Measurements from ENCODE around the gene NENF.

Gene NENF

DNA sequence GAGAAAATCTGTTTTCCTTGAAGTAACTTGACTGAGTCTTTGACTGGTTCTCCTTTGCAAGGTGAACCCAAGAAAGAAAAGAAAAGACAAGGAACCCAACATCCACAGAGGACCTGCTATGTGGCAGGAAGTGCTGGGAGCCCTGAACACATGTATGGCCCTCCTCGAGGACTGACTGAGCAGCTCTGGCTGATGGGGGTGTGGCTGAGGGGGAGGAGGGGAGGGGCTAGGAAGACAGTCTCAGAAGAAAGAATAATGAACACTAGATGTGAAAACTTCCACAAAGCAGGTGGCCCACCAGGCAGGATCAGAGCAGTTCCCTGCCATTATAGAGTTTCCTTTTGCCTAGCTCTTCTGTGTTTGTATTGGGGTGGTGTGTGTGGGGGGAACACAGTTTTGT lies 26.1 kb downstream of the NENF start (continued):
- TF ChIP-seq ZFP30 (CRISPR knock-in tag; IDR thresholded peaks at IDR 0.05) = no peak

DNA sequence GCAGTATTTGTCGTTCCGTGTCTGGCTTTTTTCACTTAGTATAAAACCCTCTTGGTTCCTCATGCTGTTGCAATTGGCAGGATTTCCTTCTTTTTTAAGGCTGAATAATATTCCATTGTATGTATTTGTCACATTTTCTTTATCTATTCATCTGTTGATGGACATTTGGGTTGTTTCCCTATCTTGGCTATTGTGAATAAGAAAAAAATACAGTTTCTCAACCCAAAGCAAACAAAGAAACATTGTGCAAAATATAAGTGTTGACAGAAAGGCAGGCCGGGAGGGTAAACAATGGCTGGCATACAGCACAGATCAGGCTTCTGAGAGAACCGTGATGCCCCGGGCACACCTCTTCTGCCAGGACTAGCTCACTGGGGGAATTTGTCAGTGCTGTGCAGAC lies 26.9 kb downstream of the NENF start:
- no peak for TF ChIP-seq ZNF70 (CRISPR knock-in tag; IDR thresholded peaks at IDR 0.05)
- TF ChIP-seq, protein P1, sequence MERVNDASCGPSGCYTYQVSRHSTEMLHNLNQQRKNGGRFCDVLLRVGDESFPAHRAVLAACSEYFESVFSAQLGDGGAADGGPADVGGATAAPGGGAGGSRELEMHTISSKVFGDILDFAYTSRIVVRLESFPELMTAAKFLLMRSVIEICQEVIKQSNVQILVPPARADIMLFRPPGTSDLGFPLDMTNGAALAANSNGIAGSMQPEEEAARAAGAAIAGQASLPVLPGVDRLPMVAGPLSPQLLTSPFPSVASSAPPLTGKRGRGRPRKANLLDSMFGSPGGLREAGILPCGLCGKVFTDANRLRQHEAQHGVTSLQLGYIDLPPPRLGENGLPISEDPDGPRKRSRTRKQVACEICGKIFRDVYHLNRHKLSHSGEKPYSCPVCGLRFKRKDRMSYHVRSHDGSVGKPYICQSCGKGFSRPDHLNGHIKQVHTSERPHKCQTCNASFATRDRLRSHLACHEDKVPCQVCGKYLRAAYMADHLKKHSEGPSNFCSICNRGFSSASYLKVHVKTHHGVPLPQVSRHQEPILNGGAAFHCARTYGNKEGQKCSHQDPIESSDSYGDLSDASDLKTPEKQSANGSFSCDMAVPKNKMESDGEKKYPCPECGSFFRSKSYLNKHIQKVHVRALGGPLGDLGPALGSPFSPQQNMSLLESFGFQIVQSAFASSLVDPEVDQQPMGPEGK (CRISPR knock-in tag; IDR thresholded peaks at IDR 0.05; ENCODE audit: borderline replicate concordance) = no peak
- TF ChIP-seq ZC3H10 (CRISPR knock-in tag; IDR thresholded peaks at IDR 0.05) = no peak
- TF ChIP-seq, protein P2, sequence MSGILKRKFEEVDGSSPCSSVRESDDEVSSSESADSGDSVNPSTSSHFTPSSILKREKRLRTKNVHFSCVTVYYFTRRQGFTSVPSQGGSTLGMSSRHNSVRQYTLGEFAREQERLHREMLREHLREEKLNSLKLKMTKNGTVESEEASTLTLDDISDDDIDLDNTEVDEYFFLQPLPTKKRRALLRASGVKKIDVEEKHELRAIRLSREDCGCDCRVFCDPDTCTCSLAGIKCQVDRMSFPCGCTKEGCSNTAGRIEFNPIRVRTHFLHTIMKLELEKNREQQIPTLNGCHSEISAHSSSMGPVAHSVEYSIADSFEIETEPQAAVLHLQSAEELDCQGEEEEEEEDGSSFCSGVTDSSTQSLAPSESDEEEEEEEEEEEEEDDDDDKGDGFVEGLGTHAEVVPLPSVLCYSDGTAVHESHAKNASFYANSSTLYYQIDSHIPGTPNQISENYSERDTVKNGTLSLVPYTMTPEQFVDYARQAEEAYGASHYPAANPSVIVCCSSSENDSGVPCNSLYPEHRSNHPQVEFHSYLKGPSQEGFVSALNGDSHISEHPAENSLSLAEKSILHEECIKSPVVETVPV (CRISPR knock-in tag; IDR thresholded peaks at IDR 0.05) = no peak
- no peak for TF ChIP-seq OSR1 (CRISPR knock-in tag; IDR thresholded peaks at IDR 0.05)
- TF ChIP-seq TOX (CRISPR knock-in tag; IDR thresholded peaks at IDR 0.05; ENCODE audit: borderline replicate concordance) = no peak
- TF ChIP-seq ZNF565 (CRISPR knock-in tag; conservative IDR thresholded peaks at IDR 0.05; ENCODE audit: low read depth) = no peak
- no peak for TF ChIP-seq RARB (CRISPR knock-in tag; IDR thresholded peaks at IDR 0.05)
- TF ChIP-seq ARNTL (CRISPR knock-in tag; IDR thresholded peaks at IDR 0.05; ENCODE audit: borderline replicate concordance, low read depth) = no peak
- no peak for TF ChIP-seq PPARA (CRISPR knock-in tag; IDR thresholded peaks at IDR 0.05; ENCODE audit: borderline replicate concordance)
- TF ChIP-seq GLIS3 (CRISPR knock-in tag; IDR thresholded peaks at IDR 0.05) = no peak
- TF ChIP-seq ZFP3 (CRISPR knock-in tag; IDR thresholded peaks at IDR 0.05) = no peak
- TF ChIP-seq TCF4 (CRISPR knock-in tag; IDR thresholded peaks at IDR 0.05; ENCODE audit: borderline replicate concordance) = no peak
- TF ChIP-seq ISL1 (CRISPR knock-in tag; IDR thresholded peaks at IDR 0.05) = no peak

DNA sequence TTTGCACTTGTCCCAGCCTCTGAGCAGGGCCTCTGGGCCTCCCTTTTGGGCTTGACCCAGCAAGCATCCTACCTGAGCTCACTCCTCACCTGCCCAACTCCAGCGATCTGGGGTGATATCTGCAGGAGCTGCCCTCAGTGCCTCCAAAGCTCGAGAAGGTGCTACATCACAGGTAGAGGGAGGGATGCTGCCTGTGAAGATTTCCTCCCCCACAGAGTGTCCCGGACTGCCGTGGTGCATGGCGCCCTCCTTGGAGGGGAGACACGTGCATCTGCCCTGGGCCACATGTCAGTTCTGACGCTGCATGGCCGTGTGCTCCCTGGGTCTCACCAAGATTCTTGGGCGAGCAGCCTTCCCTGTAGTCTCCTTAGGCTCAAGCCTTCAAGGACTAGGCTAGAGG lies 27.7 kb downstream of the NENF start:
- no peak for TF ChIP-seq RARB (CRISPR knock-in tag; IDR thresholded peaks at IDR 0.05)
- TF ChIP-seq ZFP30 (CRISPR knock-in tag; IDR thresholded peaks at IDR 0.05) = no peak
- TF ChIP-seq, protein P3, sequence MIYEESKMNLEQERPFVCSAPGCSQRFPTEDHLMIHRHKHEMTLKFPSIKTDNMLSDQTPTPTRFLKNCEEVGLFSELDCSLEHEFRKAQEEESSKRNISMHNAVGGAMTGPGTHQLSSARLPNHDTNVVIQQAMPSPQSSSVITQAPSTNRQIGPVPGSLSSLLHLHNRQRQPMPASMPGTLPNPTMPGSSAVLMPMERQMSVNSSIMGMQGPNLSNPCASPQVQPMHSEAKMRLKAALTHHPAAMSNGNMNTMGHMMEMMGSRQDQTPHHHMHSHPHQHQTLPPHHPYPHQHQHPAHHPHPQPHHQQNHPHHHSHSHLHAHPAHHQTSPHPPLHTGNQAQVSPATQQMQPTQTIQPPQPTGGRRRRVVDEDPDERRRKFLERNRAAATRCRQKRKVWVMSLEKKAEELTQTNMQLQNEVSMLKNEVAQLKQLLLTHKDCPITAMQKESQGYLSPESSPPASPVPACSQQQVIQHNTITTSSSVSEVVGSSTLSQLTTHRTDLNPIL (CRISPR knock-in tag; IDR thresholded peaks at IDR 0.05; ENCODE audit: low read depth) = no peak
- no peak for TF ChIP-seq ZC3H10 (CRISPR knock-in tag; IDR thresholded peaks at IDR 0.05)
- no peak for TF ChIP-seq ZNF70 (CRISPR knock-in tag; IDR thresholded peaks at IDR 0.05)
- TF ChIP-seq GLIS3 (CRISPR knock-in tag; IDR thresholded peaks at IDR 0.05) = no peak
- ATAC-seq = no peak

More for the DNA sequence above, 26.9 kb downstream of the NENF start:
- no peak for ATAC-seq

DNA sequence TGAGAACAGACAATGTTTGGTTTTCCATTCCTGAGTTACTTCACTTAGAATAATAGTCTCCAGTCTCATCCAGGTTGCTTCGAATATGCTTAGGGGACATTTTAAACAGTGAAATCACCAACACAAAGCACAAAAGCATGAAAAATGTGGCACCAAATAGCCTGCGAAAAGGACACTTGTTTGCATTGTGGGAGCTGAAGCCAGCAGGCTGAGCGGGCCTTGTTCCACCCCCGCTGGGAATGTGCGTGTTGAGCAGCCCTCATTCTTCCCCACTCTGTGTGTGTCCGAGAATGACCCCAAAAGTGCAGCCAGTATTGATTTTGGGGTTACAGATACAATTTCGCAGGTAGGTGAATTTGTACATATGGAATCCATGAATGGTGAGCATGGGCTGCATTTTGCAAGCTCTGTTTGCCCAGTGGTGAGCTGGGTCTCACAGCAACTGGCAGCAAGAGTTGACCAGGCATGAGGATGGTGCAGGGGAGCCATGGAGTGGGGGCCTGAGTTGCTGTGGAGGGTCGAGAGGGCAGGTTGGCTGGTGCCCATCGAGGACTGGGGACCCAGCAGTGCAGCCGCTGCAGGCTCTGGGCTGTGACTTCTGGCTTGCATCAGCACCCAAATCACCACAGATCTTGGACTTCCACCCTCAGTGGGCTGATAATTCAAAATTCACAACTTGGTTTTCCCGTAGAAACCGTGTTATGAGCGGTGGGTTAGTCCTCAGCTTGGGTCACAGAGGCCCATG lies 29.4 kb downstream of the NENF start:
- no peak for ATAC-seq
- TF ChIP-seq BACH2 (CRISPR knock-in tag; IDR thresholded peaks at IDR 0.05; ENCODE audit: borderline replicate concordance) (no peak), PPARA (CRISPR knock-in tag; IDR thresholded peaks at IDR 0.05; ENCODE audit: borderline replicate concordance) (no peak), ZNF565 (CRISPR knock-in tag; conservative IDR thresholded peaks at IDR 0.05; ENCODE audit: low read depth) (no peak)
- TF ChIP-seq, protein P2 (CRISPR knock-in tag; IDR thresholded peaks at IDR 0.05) = no peak

DNA sequence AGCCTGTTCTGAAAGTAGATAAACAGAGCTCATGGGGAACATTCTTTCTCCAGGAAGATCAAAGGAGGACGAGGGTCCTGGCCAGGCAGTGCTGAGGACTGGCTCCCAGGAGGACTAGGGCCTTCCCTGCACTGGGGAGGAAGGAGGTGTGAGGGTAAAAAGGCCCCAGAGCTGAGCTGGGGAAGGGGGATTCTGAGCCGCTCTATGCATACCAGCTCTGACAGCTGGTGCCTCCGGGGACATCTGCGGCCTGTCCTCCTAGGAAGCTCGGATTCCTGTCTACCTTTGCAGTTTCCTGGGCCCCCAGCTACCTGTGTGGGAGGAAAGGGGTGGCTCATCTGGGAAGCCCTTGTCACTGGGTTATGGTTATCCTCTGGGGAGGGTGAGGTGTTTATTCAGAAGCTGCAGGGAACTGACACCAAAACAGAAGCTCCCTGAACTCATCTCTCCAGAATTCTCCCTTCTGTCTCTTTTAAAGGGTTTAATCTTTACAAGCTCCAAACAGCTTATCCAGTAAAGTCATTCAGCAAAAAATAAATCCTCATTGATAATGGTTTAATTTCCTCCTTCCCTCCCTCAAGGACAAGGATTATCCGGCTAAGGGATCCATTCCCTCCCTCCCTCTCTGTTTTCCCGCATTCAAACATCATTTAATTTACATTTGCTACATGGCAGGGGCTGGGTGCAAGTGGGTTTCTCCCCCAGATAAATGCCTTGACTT lies 31.0 kb downstream of the NENF start:
- ATAC-seq = no peak
- TF ChIP-seq ZFP30 (CRISPR knock-in tag; IDR thresholded peaks at IDR 0.05) (no peak), PPARA (CRISPR knock-in tag; IDR thresholded peaks at IDR 0.05; ENCODE audit: borderline replicate concordance) (no peak), TOX (CRISPR knock-in tag; IDR thresholded peaks at IDR 0.05; ENCODE audit: borderline replicate concordance) (no peak), GLIS3 (CRISPR knock-in tag; IDR thresholded peaks at IDR 0.05) (no peak), ZC3H10 (CRISPR knock-in tag; IDR thresholded peaks at IDR 0.05) (no peak), ZNF8 (CRISPR knock-in tag; IDR thresholded peaks at IDR 0.05) (no peak), ZFP3 (CRISPR knock-in tag; IDR thresholded peaks at IDR 0.05) (no peak), TCF4 (CRISPR knock-in tag; IDR thresholded peaks at IDR 0.05; ENCODE audit: borderline replicate concordance) (no peak), RARB (CRISPR knock-in tag; IDR thresholded peaks at IDR 0.05) (no peak), ARNTL (CRISPR knock-in tag; IDR thresholded peaks at IDR 0.05; ENCODE audit: borderline replicate concordance, low read depth) (no peak)
- TF ChIP-seq, protein P2 (CRISPR knock-in tag; IDR thresholded peaks at IDR 0.05) = no peak
- TF ChIP-seq, protein P4, sequence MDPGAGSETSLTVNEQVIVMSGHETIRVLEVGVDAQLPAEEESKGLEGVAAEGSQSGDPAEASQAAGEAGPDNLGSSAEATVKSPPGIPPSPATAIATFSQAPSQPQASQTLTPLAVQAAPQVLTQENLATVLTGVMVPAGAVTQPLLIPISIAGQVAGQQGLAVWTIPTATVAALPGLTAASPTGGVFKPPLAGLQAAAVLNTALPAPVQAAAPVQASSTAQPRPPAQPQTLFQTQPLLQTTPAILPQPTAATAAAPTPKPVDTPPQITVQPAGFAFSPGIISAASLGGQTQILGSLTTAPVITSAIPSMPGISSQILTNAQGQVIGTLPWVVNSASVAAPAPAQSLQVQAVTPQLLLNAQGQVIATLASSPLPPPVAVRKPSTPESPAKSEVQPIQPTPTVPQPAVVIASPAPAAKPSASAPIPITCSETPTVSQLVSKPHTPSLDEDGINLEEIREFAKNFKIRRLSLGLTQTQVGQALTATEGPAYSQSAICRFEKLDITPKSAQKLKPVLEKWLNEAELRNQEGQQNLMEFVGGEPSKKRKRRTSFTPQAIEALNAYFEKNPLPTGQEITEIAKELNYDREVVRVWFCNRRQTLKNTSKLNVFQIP (CRISPR knock-in tag; IDR thresholded peaks at IDR 0.05; ENCODE audit: borderline replicate concordance, low read depth) = no peak
- TF ChIP-seq, protein P1 (CRISPR knock-in tag; IDR thresholded peaks at IDR 0.05; ENCODE audit: borderline replicate concordance) = no peak
